SH-SY5Y (cell line): ENCODE data around the gene TTLL3.

Experiments used
- GATA2 ChIP-seq: IDR thresholded peaks from 2 replicates; pipeline ENCODE4 v1.6.1; 2011; ENCODE audit warnings: mild to moderate bottlenecking, low read depth, low read length
- GATA3 ChIP-seq: IDR thresholded peaks from 2 replicates; pipeline ENCODE4 v1.6.1; 2011; ENCODE audit warnings: low read depth, mild to moderate bottlenecking, low read length, moderate library complexity

GRCh38 chr3:9817436-9817835 is 7.4 kb downstream of the TTLL3 start:
- TF ChIP-seq GATA3: no peak
- TF ChIP-seq GATA2: no peak
